Activated CD4-positive, alpha-beta memory T cell treated with anti-CD3 and anti-CD28 coated beads for 36 hours (primary cell): ENCODE data around the gene PAK3. TPM values are rescaled to one million over a fixed set of nuclear protein-coding genes. Genes with fewer than 3 reads are reported as not detected.

Source experiments
- CTCF ChIA-PET: fragments of 350-600 bp; sonication (Branson Sonifier 250); formaldehyde crosslinking; loops from one replicate; lab custom pipeline; 2021; ENCODE audit warnings: antibody characterized with exemption, inconsistent platforms; lab: Charles Lee
- POLR2A ChIA-PET: fragments of 350-600 bp; sonication (Branson Sonifier 250); formaldehyde crosslinking; loops from one replicate; lab custom pipeline; 2021; ENCODE audit warnings: antibody characterized with exemption; lab: Charles Lee
- DNase-seq: peaks from one replicate; pipeline ENCODE4 v3.0.0-alpha.2; 2020
- H3K27ac Mint-ChIP-seq: one replicate; pipeline ENCODE4 v1.8.0; 2021; ENCODE audit warnings: mixed read lengths
- H3K27me3 Mint-ChIP-seq: one replicate; pipeline ENCODE4 v1.8.0; 2021; ENCODE audit warnings: mixed read lengths
- H3K36me3 Mint-ChIP-seq: one replicate; pipeline ENCODE4 v1.8.0; 2021; ENCODE audit warnings: mixed read lengths
- H3K4me1 Mint-ChIP-seq: one replicate; pipeline ENCODE4 v1.8.0; 2021; ENCODE audit warnings: low read depth, mixed read lengths
- H3K4me3 Mint-ChIP-seq: one replicate; pipeline ENCODE4 v1.8.0; 2021; ENCODE audit warnings: mild to moderate bottlenecking, mixed read lengths
- H3K9me3 Mint-ChIP-seq: one replicate; pipeline ENCODE4 v1.8.0; 2021; ENCODE audit warnings: mixed read lengths
- intact Hi-C: fragments of 100-400 bp; cut with micrococcal nuclease; formaldehyde crosslinking; loops from one replicate; pipeline ENCODE4 v1.15.1; 2023
- total RNA-seq, 2 experiments: library from RNA; stranded (reverse); gene quantifications; one replicate each; pipeline ENCODE4 v1.2.3, GENCODE V29; 2021

The PAK3 gene
- total RNA-seq, 2 experiments from 2014 or later, result 1.3 to 1.5 TPM

GRCh38 chrX:111270339-111270738 is 174.3 kb downstream of the PAK3 start, which contains the start of gene CAPN6:
Gene CAPN6, minus strand, starts transcription at chrX:111270483. Its CDS starts 6,547 bp downstream, at chrX:111263936.
- Mint-ChIP-seq H3K4me1 (no peaks in the 10 kb centered on the region), H3K9me3 (no peaks in the 10 kb centered on the region), H3K27ac (no peak within 1 kb of the TSS), H3K36me3 (no peaks in the 10 kb centered on the region), H3K27me3 (peaks cover 7% of the 10 kb centered on the region), H3K4me3 (no peak within 1 kb of the TSS)
- DNase-seq, result no peak
- ChIA-PET CTCF (no interaction called here), POLR2A (no interaction called here)
- intact Hi-C loops, result no loop called here

Other genes starting within 250 kb of the PAK3 start
- not detected for gene CAPN6, start 174.3 kb downstream of the PAK3 start, total RNA-seq